ENCODE results near the gene XPO4.

The XPO4 gene

DNA sequence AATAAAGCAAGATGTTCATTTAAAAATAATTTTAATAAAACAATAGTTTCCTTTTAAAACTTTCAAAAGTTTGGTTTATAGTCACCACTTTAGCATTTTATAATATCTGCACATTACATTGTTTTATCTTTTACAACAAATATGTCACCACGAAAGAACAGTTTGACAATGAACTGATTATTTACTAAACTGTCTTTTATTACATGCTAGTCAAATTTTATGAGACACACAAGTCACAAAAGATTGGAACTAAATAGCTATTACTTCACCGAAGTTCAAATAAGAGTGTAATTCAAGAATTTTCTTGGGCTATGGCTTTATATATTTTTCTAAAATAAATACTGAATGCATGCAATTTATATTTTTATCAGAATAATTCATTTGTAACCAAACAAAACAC, 71.3 kb downstream of the XPO4 start:
- H2AFZ ChIP-seq (ENCODE audit: low read depth, low read length, severe bottlenecking) = no peak overlapping the region
- H3K9me2 ChIP-seq (replicated peaks; ENCODE audit: insufficient read depth, low read length) = no peaks in the 10 kb centered on the region
- no peak overlapping the region for H3K9ac ChIP-seq (ENCODE audit: low read length)
- peaks cover 17% of the 10 kb centered on the region; the same call in 1 of the 2 replicates for H3F3A ChIP-seq (ENCODE audit: insufficient read depth)
- H3K9me3 ChIP-seq (ENCODE audit: insufficient read depth, low read length) = no peaks in the 10 kb centered on the region
- 0 out of 2 replicates have a peak, but pooled peaks cover 5% of the 10 kb centered on the region for H3K79me2 ChIP-seq (ENCODE audit: insufficient read depth, low read length)
- no peaks in the 10 kb centered on the region for H3K27me3 ChIP-seq (ENCODE audit: low read length)
- no peak overlapping the region for H3K4me2 ChIP-seq (ENCODE audit: low read depth, low read length, poor library complexity, severe bottlenecking)
- H3K4me3 ChIP-seq (ENCODE audit: insufficient read depth, low read length, poor library complexity, severe bottlenecking) = no peak overlapping the region
- peaks cover 7% of the 10 kb centered on the region; the same call in 1 of the 2 replicates for H3K36me3 ChIP-seq (ENCODE audit: low read length)
- H3K27ac ChIP-seq (ENCODE audit: low read depth, low read length) = no peak overlapping the region
- H4K20me1 ChIP-seq (ENCODE audit: low read depth, low read length) = no peaks in the 10 kb centered on the region
- TF ChIP-seq, protein P1, sequence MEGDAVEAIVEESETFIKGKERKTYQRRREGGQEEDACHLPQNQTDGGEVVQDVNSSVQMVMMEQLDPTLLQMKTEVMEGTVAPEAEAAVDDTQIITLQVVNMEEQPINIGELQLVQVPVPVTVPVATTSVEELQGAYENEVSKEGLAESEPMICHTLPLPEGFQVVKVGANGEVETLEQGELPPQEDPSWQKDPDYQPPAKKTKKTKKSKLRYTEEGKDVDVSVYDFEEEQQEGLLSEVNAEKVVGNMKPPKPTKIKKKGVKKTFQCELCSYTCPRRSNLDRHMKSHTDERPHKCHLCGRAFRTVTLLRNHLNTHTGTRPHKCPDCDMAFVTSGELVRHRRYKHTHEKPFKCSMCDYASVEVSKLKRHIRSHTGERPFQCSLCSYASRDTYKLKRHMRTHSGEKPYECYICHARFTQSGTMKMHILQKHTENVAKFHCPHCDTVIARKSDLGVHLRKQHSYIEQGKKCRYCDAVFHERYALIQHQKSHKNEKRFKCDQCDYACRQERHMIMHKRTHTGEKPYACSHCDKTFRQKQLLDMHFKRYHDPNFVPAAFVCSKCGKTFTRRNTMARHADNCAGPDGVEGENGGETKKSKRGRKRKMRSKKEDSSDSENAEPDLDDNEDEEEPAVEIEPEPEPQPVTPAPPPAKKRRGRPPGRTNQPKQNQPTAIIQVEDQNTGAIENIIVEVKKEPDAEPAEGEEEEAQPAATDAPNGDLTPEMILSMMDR (IDR thresholded peaks at IDR 0.05; ENCODE audit: insufficient read depth, low read length, poor library complexity, severe bottlenecking) = no peak
- TF ChIP-seq EZH2phosphoT487 (conservative IDR thresholded peaks at IDR 0.05; ENCODE audit: low read length) = no peak

DNA sequence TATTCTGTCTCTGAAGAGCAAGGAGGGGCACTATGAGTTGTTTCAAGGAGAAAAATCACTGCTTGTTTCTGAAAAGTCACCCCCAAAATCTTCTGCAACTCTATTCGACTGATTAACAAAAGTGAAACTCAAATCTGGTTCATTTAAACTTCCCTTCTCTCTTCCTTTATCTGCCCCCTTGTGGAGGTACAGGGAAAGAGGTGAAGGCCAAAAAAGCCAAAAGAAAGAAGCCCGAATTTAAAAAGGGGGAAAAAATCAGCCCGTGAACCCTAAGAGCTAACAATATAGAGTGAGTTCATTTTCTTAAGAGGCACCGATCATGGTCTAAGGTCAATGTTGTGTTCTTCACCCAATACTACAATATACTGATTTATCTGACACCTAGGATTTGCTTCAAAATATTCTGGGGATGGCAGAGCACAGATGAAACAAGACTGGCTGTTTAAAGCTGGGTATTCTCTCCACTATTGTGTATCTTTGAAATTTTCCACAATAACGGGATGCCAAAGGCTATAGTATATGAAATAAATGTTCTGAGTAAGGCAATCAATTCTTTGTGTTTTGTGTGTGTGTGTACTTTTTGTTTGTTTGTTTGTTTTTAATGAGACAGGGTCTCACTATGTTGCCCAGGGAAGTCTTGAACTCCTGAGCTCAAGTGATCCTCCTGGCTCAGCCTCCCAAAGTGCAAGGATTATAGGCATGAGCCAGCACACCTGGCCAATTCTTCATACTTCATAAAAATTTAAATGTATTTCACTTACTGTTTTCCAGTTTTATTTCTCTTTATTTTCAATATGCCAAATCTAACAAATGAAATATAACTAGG, 73.8 kb downstream of the XPO4 start:
- Histone ChIP-seq H3K4me2 (ENCODE audit: low read depth, low read length, poor library complexity, severe bottlenecking) (peak overlapping the region; percentile 59), H3K27ac (ENCODE audit: low read depth, low read length) (no peak overlapping the region), H4K20me1 (ENCODE audit: low read depth, low read length) (no peaks in the 10 kb centered on the region), H3K9me2 (replicated peaks; ENCODE audit: insufficient read depth, low read length) (no peaks in the 10 kb centered on the region), H3K27me3 (ENCODE audit: low read length) (no peaks in the 10 kb centered on the region), H3K9ac (ENCODE audit: low read length) (no peak overlapping the region), H3F3A (ENCODE audit: insufficient read depth) (peaks cover 25% of the 10 kb centered on the region; the same call in 1 of the 2 replicates), H3K4me3 (ENCODE audit: insufficient read depth, low read length, poor library complexity, severe bottlenecking) (no peak overlapping the region), H3K79me2 (ENCODE audit: insufficient read depth, low read length) (0 out of 2 replicates have a peak, but pooled peaks cover 5% of the 10 kb centered on the region), H3K36me3 (ENCODE audit: low read length) (peaks cover 10% of the 10 kb centered on the region; the same call in 1 of the 2 replicates), H3K9me3 (ENCODE audit: insufficient read depth, low read length) (no peaks in the 10 kb centered on the region), H2AFZ (ENCODE audit: low read depth, low read length, severe bottlenecking) (no peak overlapping the region)
- no peak for TF ChIP-seq EZH2phosphoT487 (conservative IDR thresholded peaks at IDR 0.05; ENCODE audit: low read length)
- TF ChIP-seq, protein P1 (IDR thresholded peaks at IDR 0.05; ENCODE audit: insufficient read depth, low read length, poor library complexity, severe bottlenecking) = peak; percentile 74

DNA sequence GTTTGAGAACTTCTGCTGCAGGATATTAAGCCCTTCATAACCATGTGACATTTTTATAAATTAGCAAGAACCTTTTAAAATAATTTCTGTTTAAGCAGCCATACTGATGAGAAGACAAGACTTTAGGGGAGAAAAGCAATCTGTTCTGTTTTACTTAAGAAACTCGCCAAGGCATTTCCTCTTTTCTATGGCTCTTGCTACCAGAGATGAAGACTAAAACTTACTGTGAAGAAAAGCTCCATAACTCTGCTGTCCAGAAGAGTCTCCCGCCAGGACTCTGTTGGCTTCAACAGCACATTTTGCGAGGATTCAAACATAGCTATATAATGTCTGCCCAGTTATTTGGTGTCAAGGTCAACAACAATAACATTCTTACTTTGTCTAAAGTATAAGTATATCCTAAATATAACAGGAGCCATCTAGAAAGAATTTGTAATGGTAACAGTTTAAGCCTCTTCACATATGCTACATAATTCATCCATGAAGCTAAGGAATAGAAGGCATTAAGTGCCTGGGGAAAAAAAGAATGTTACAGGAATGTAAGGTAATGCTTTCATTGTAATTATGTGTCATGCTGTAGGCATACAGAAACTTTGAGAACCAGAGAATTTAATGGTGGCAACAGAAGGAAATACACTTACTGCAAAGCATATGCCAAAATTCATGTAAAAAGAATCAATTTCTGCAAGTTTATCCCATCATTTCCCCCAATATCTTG, 75.5 kb downstream of the XPO4 start:
- no peak overlapping the region for H3K4me2 ChIP-seq (ENCODE audit: low read depth, low read length, poor library complexity, severe bottlenecking)
- no peak overlapping the region for H2AFZ ChIP-seq (ENCODE audit: low read depth, low read length, severe bottlenecking)
- no peaks in the 10 kb centered on the region for H3K9me2 ChIP-seq (replicated peaks; ENCODE audit: insufficient read depth, low read length)
- H3K36me3 ChIP-seq (ENCODE audit: low read length) = peaks cover 10% of the 10 kb centered on the region; the same call in 1 of the 2 replicates
- TF ChIP-seq, protein P1 (IDR thresholded peaks at IDR 0.05; ENCODE audit: insufficient read depth, low read length, poor library complexity, severe bottlenecking) = no peak
- no peak for TF ChIP-seq EZH2phosphoT487 (conservative IDR thresholded peaks at IDR 0.05; ENCODE audit: low read length)
- no peak overlapping the region for H3K4me3 ChIP-seq (ENCODE audit: insufficient read depth, low read length, poor library complexity, severe bottlenecking)
- no peaks in the 10 kb centered on the region for H3K9me3 ChIP-seq (ENCODE audit: insufficient read depth, low read length)
- 0 out of 2 replicates have a peak, but pooled peaks cover 5% of the 10 kb centered on the region for H3K79me2 ChIP-seq (ENCODE audit: insufficient read depth, low read length)
- no peak overlapping the region for H3K27ac ChIP-seq (ENCODE audit: low read depth, low read length)
- H4K20me1 ChIP-seq (ENCODE audit: low read depth, low read length) = no peaks in the 10 kb centered on the region
- H3K9ac ChIP-seq (ENCODE audit: low read length) = no peak overlapping the region
- peaks cover 25% of the 10 kb centered on the region; the same call in 1 of the 2 replicates for H3F3A ChIP-seq (ENCODE audit: insufficient read depth)
- no peaks in the 10 kb centered on the region for H3K27me3 ChIP-seq (ENCODE audit: low read length)

Measured in SU-DHL-6 (cell line).